Hepatocyte (in vitro differentiated cells): ENCODE measurements around the gene PRDM16. TPM values are rescaled to one million over a fixed set of nuclear protein-coding genes. Genes with fewer than 3 reads are reported as not detected.

Experiments
- DNase-seq: peaks from one replicate; pipeline ENCODE4 v3.0.0-alpha.2; 2016; ENCODE audit warnings: low spot score
- H2AFZ ChIP-seq: fragments of 200-600 bp; sonication (generic); 2 replicates; pipeline ENCODE4 v1.6.0; 2016; ENCODE audit warnings: antibody characterized with exemption, mild to moderate bottlenecking
- H3K27ac ChIP-seq: fragments of 200-600 bp; sonication (generic); 2 replicates; pipeline ENCODE4 v1.5.1; 2016; ENCODE audit warnings: mild to moderate bottlenecking
- H3K27me3 ChIP-seq: fragments of 200-600 bp; sonication (generic); 2 replicates; pipeline ENCODE4 v1.6.1; 2016
- H3K36me3 ChIP-seq: fragments of 200-600 bp; sonication (generic); replicated peaks from 2 replicates; pipeline ENCODE4 v1.5.1; 2016; ENCODE audit warnings: low read depth; ENCODE audit not compliant: insufficient read depth
- H3K4me1 ChIP-seq: fragments of 200-600 bp; sonication (generic); 2 replicates; pipeline ENCODE4 v1.5.1; 2016; ENCODE audit warnings: mild to moderate bottlenecking, moderate library complexity; ENCODE audit not compliant: insufficient read depth
- H3K4me2 ChIP-seq: fragments of 200-600 bp; sonication (generic); 2 replicates; pipeline ENCODE4 v1.6.0; 2016
- H3K4me3 ChIP-seq: fragments of 200-600 bp; sonication (generic); 2 replicates; pipeline ENCODE4 v1.5.1; 2016; ENCODE audit warnings: mild to moderate bottlenecking
- H3K79me2 ChIP-seq: fragments of 200-600 bp; sonication (generic); 2 replicates; pipeline ENCODE4 v1.6.0; 2017; ENCODE audit warnings: mild to moderate bottlenecking
- H3K9me2 ChIP-seq: fragments of 200-600 bp; sonication (generic); replicated peaks from 2 replicates; pipeline ENCODE4 v1.6.0; 2017; ENCODE audit warnings: mild to moderate bottlenecking; ENCODE audit not compliant: insufficient read depth
- H3K9me3 ChIP-seq: fragments of 200-600 bp; sonication (generic); 2 replicates; pipeline ENCODE4 v1.5.1; 2016; ENCODE audit warnings: low read depth, mild to moderate bottlenecking
- H4K20me1 ChIP-seq: fragments of 200-600 bp; sonication (generic); 2 replicates; pipeline ENCODE4 v1.6.0; 2016; ENCODE audit warnings: mild to moderate bottlenecking; ENCODE audit not compliant: insufficient read depth, poor library complexity, severe bottlenecking
- CTCF ChIP-seq: fragments of 200-600 bp; sonication (generic); IDR thresholded peaks from 2 replicates; pipeline ENCODE4 v1.5.1; 2016; ENCODE audit warnings: antibody characterized with exemption, mild to moderate bottlenecking; ENCODE audit not compliant: poor library complexity
- EZH2 ChIP-seq: fragments of 200-600 bp; sonication (generic); IDR thresholded peaks from 2 replicates; pipeline ENCODE4 v1.6.1; 2016; ENCODE audit warnings: antibody characterized with exemption, mild to moderate bottlenecking, borderline replicate concordance
- EZH2phosphoT487 ChIP-seq: fragments of 200-600 bp; sonication (generic); IDR thresholded peaks from one replicate; pipeline ENCODE4 v1.6.1; 2018; ENCODE audit warnings: antibody characterized with exemption, mild to moderate bottlenecking, low read depth, moderate library complexity; ENCODE audit not compliant: unreplicated experiment, severe bottlenecking
- WGBS: methylation state at CpG from one replicate; pipeline ENCODE4 v1.1.6; 2016; ENCODE audit warnings: low lambda C conversion rate; ENCODE audit errors: missing lambda C conversion rate; 5-methylcytosine and 5-hydroxymethylcytosine counted together
- polyA plus RNA-seq: library from polyadenylated mRNA; unstranded; fragments of >200 nt; fragmentation: Nextera tagmentation; extraction: Ambion mirVana; gene quantifications from 2 replicates; pipeline ENCODE4 v1.2.1, GENCODE V29; 2016
- total RNA-seq: library from RNA; depleted of rRNA; stranded (reverse); fragments of >200 nt; gene quantifications from 2 replicates; pipeline ENCODE4 v1.2.3, GENCODE V29; 2014

PRDM16 gene
- total and polyA plus RNA-seq, 2 experiments from 2014 or later = 8.1 to 9.9 TPM

GRCh38 chr1:3398396-3399140 lies 329.6 kb downstream of the PRDM16 start:
- Histone ChIP-seq H4K20me1 (no peaks in the 10 kb centered on the region), H3K4me2 (no peak overlapping the region), H3K36me3 (no peaks in the 10 kb centered on the region), H3K27me3 (peaks cover 6% of the 10 kb centered on the region), H3K27ac (no peak overlapping the region), H3K79me2 (no peaks in the 10 kb centered on the region), H3K9me3 (no peaks in the 10 kb centered on the region), H2AFZ (no peak overlapping the region), H3K4me3 (no peak overlapping the region), H3K4me1 (peaks cover 24% of the 10 kb centered on the region), H3K9me2 (no peaks in the 10 kb centered on the region)
- TF ChIP-seq EZH2phosphoT487 (no peak), EZH2 (no peak), CTCF (no peak)
- WGBS = 86% methylated on average over 25 of the region's 25 CpGs
- no peak for DNase-seq

GRCh38 chr1:3399732-3400131 lies 330.7 kb downstream of the PRDM16 start:
- H3K9me3 ChIP-seq = no peaks in the 10 kb centered on the region
- no peaks in the 10 kb centered on the region for H3K9me2 ChIP-seq
- no peak overlapping the region for H3K27ac ChIP-seq
- H3K4me1 ChIP-seq = peaks cover 18% of the 10 kb centered on the region
- H4K20me1 ChIP-seq = no peaks in the 10 kb centered on the region
- no peak overlapping the region for H3K4me2 ChIP-seq
- H3K79me2 ChIP-seq = no peaks in the 10 kb centered on the region
- H3K4me3 ChIP-seq = no peak overlapping the region
- DNase-seq = no peak
- H2AFZ ChIP-seq = no peak overlapping the region
- TF ChIP-seq CTCF (no peak), EZH2 (no peak), EZH2phosphoT487 (no peak)
- H3K36me3 ChIP-seq = no peaks in the 10 kb centered on the region
- no peaks in the 10 kb centered on the region for H3K27me3 ChIP-seq
- 86% methylated on average over 5 of the region's 5 CpGs for WGBS

GRCh38 chr1:3401585-3402257 lies 332.7 kb downstream of the PRDM16 start:
- WGBS = 82% methylated on average over 13 of the region's 13 CpGs
- H3K36me3 ChIP-seq = no peaks in the 10 kb centered on the region

More at GRCh38 chr1:3401585-3402257, 332.7 kb downstream of the PRDM16 start:
- no peaks in the 10 kb centered on the region for H3K27me3 ChIP-seq
- H4K20me1 ChIP-seq = no peaks in the 10 kb centered on the region
- no peak for DNase-seq
- no peak overlapping the region for H3K4me2 ChIP-seq
- H3K27ac ChIP-seq = no peak overlapping the region
- no peak overlapping the region for H2AFZ ChIP-seq
- no peak overlapping the region for H3K4me3 ChIP-seq
- H3K79me2 ChIP-seq = no peaks in the 10 kb centered on the region
- no peaks in the 10 kb centered on the region for H3K9me2 ChIP-seq
- no peaks in the 10 kb centered on the region for H3K9me3 ChIP-seq
- TF ChIP-seq EZH2phosphoT487 (no peak), CTCF (no peak), EZH2 (no peak)
- peaks cover 18% of the 10 kb centered on the region for H3K4me1 ChIP-seq
